Peyer's patch (tissue), 4 donors: Measurements from ENCODE around the gene HCFC1.

ENCODE experiments used
- CTCF ChIP-seq, 6 experiments: fragments of 450-650 bp in 4 of 6; fragments of 200-600 bp in 2 of 6; sonication (generic) in 1 of 6; IDR thresholded peaks; one replicate each; pipeline ENCODE4 v1.5.1; 2017 to 2019; ENCODE audit warnings: antibody characterized with exemption in 6 of 6, mild to moderate bottlenecking in 3 of 6, moderate library complexity in 1 of 6
- POLR2A ChIP-seq, 2 donors: fragments of 450-650 bp; IDR thresholded peaks; one replicate each; pipeline ENCODE4 v1.5.1; 2017; ENCODE audit warnings: antibody characterized with exemption in 2 of 2, mild to moderate bottlenecking in 2 of 2, moderate library complexity in 2 of 2

- TF ChIP-seq CTCF (IDR thresholded peaks at IDR 0.05) (no peak), POLR2A (IDR thresholded peaks at IDR 0.05) (no peak)
Observed at GRCh38 chrX:153925739-153926551, 45.7 kb downstream of the HCFC1 start, which contains the start of gene ARHGAP4.
